Activated naive CD4-positive, alpha-beta T cell treated with anti-CD3 and anti-CD28 coated beads, Interleukin-2, amount 10 ng/mL, durations not matched to agents 7 days and 5 days (primary cell): ENCODE results near the gene GRK5.

Source experiments
- CTCF ChIA-PET: fragments of 350-600 bp; sonication (Branson Sonifier 250); formaldehyde crosslinking; loops from one replicate; lab custom pipeline; 2021; ENCODE audit warnings: antibody characterized with exemption; lab: Charles Lee
- DNase-seq: peaks from one replicate; pipeline ENCODE4 v3.0.0-alpha.2; 2020
- H3K27ac Mint-ChIP-seq: one replicate; pipeline ENCODE4 v1.8.0; 2021; ENCODE audit warnings: mild to moderate bottlenecking, moderate library complexity, mixed read lengths
- H3K27me3 Mint-ChIP-seq: one replicate; pipeline ENCODE4 v1.8.0; 2021; ENCODE audit warnings: mild to moderate bottlenecking, mixed read lengths
- H3K36me3 Mint-ChIP-seq: one replicate; pipeline ENCODE4 v1.8.0; 2021; ENCODE audit warnings: mixed read lengths
- H3K4me1 Mint-ChIP-seq: one replicate; pipeline ENCODE4 v1.8.0; 2021; ENCODE audit warnings: mixed read lengths
- H3K4me3 Mint-ChIP-seq: one replicate; pipeline ENCODE4 v1.8.0; 2021; ENCODE audit warnings: mild to moderate bottlenecking, moderate library complexity, mixed read lengths
- H3K9me3 Mint-ChIP-seq: one replicate; pipeline ENCODE4 v1.8.0; 2021; ENCODE audit warnings: mixed read lengths

The GRK5 gene

GRCh38 chr10:119207366-119207666 is at the start of gene GRK5:
GRK5 (plus strand) TSS chr10:119207571; CDS start chr10:119207918, 347 bp downstream.
- Mint-ChIP-seq H3K4me1 (peaks cover 49% of the 10 kb centered on the region), H3K27me3 (peaks cover 4% of the 10 kb centered on the region), H3K4me3 (peak within 1 kb of the TSS; percentile 93), H3K27ac (peak within 1 kb of the TSS; percentile 99), H3K36me3 (peaks cover 6% of the 10 kb centered on the region), H3K9me3 (no peaks in the 10 kb centered on the region)
- peak; percentile 96 for DNase-seq
- CTCF ChIA-PET: interaction anchor here (1.1 to 2.5 kb wide), 19 partner anchors 9 to 332 kb away, joined by 3 to 24 read pairs (median 6); no protein-coding TSS in a partner anchor

- CTCF ChIA-PET: no interaction called here
- Mint-ChIP-seq H3K9me3 (no peaks in the 10 kb centered on the region), H3K4me3 (no peak overlapping the region), H3K36me3 (peaks cover 33% of the 10 kb centered on the region), H3K27ac (no peak overlapping the region), H3K4me1 (peaks cover 23% of the 10 kb centered on the region), H3K27me3 (no peaks in the 10 kb centered on the region)
- DNase-seq: no peak
Observed at GRCh38 chr10:119159332-119159731, 48.0 kb upstream of the GRK5 start.

GRCh38 chr10:119161680-119162451 is 45.5 kb upstream of the GRK5 start:
- no peak for DNase-seq
- Mint-ChIP-seq H3K27ac (no peak overlapping the region), H3K27me3 (no peaks in the 10 kb centered on the region), H3K4me3 (no peak overlapping the region), H3K9me3 (no peaks in the 10 kb centered on the region), H3K4me1 (peaks cover 37% of the 10 kb centered on the region), H3K36me3 (peaks cover 24% of the 10 kb centered on the region)
- CTCF ChIA-PET: no interaction called here

GRCh38 chr10:119162452-119163092 is 44.8 kb upstream of the GRK5 start:
- DNase-seq: no peak
- Mint-ChIP-seq H3K4me1 (peaks cover 43% of the 10 kb centered on the region), H3K27me3 (no peaks in the 10 kb centered on the region), H3K4me3 (no peak overlapping the region), H3K9me3 (no peaks in the 10 kb centered on the region), H3K36me3 (peaks cover 29% of the 10 kb centered on the region), H3K27ac (no peak overlapping the region)
- CTCF ChIA-PET: no interaction called here

GRCh38 chr10:119165171-119166117 is 41.9 kb upstream of the GRK5 start, which contains the start of gene SFXN4:
SFXN4 (minus strand) TSS chr10:119165714; CDS start chr10:119165647, 67 bp downstream.
- peak; percentile 84 for DNase-seq
- H3K36me3 Mint-ChIP-seq: peaks cover 37% of the 10 kb centered on the region
- no peaks in the 10 kb centered on the region for H3K9me3 Mint-ChIP-seq
- CTCF ChIA-PET: interaction anchor here (0.8 to 1.2 kb wide), 3 partner anchors 21 to 34 kb away, joined by 3 to 4 read pairs (median 3); no protein-coding TSS in a partner anchor
- peaks cover 43% of the 10 kb centered on the region for H3K4me1 Mint-ChIP-seq
- no peaks in the 10 kb centered on the region for H3K27me3 Mint-ChIP-seq
- peak within 1 kb of the TSS; percentile 91 for H3K4me3 Mint-ChIP-seq
- H3K27ac Mint-ChIP-seq: peak within 1 kb of the TSS; percentile 98

GRCh38 chr10:119166118-119166500 is 41.3 kb upstream of the GRK5 start:
- Mint-ChIP-seq H3K27me3 (no peaks in the 10 kb centered on the region), H3K4me1 (peaks cover 43% of the 10 kb centered on the region), H3K9me3 (no peaks in the 10 kb centered on the region), H3K36me3 (peaks cover 36% of the 10 kb centered on the region), H3K27ac (peak overlapping the region; percentile 98), H3K4me3 (peak overlapping the region; percentile 91)
- CTCF ChIA-PET: no interaction called here
- no peak for DNase-seq

- Mint-ChIP-seq H3K27ac (peak overlapping the region; percentile 98), H3K4me1 (peaks cover 43% of the 10 kb centered on the region), H3K27me3 (no peaks in the 10 kb centered on the region), H3K36me3 (peaks cover 40% of the 10 kb centered on the region), H3K4me3 (peak overlapping the region; percentile 91), H3K9me3 (no peaks in the 10 kb centered on the region)
- DNase-seq: no peak
- CTCF ChIA-PET: interaction anchor here (2.0 kb wide), 1 partner anchor 32 kb away, joined by 7 read pairs; no protein-coding TSS in a partner anchor
Observed at GRCh38 chr10:119166564-119166963, 40.8 kb upstream of the GRK5 start.

- H3K36me3 Mint-ChIP-seq: peaks cover 41% of the 10 kb centered on the region
- CTCF ChIA-PET: interaction anchor here (2.0 kb wide), 1 partner anchor 32 kb away, joined by 7 read pairs; no protein-coding TSS in a partner anchor
Observed at GRCh38 chr10:119167041-119167440, 40.3 kb upstream of the GRK5 start.

GRCh38 chr10:119174109-119174508 is 33.3 kb upstream of the GRK5 start:
- no peak for DNase-seq
- CTCF ChIA-PET: interaction anchor here (0.7 kb wide), 1 partner anchor 485 kb away, joined by 3 read pairs; no protein-coding TSS in a partner anchor
- Mint-ChIP-seq H3K9me3 (no peaks in the 10 kb centered on the region), H3K4me3 (no peak overlapping the region), H3K27ac (no peak overlapping the region), H3K27me3 (no peaks in the 10 kb centered on the region), H3K4me1 (peaks cover 36% of the 10 kb centered on the region), H3K36me3 (peaks cover 42% of the 10 kb centered on the region)

More at GRCh38 chr10:119167041-119167440, 40.3 kb upstream of the GRK5 start:
- H3K4me3 Mint-ChIP-seq: peak overlapping the region; percentile 91
- H3K27ac Mint-ChIP-seq: peak overlapping the region; percentile 98
- DNase-seq: no peak
- H3K9me3 Mint-ChIP-seq: no peaks in the 10 kb centered on the region
- H3K27me3 Mint-ChIP-seq: no peaks in the 10 kb centered on the region
- peaks cover 42% of the 10 kb centered on the region for H3K4me1 Mint-ChIP-seq

GRCh38 chr10:119176166-119176565 is 31.2 kb upstream of the GRK5 start:
- no peaks in the 10 kb centered on the region for H3K27me3 Mint-ChIP-seq
- no peaks in the 10 kb centered on the region for H3K9me3 Mint-ChIP-seq
- H3K4me3 Mint-ChIP-seq: peak overlapping the region; percentile 90
- CTCF ChIA-PET: interaction anchor here (0.7 to 1.2 kb wide), 3 partner anchors 28 to 269 kb away, joined by 3 read pairs; no protein-coding TSS in a partner anchor
- H3K4me1 Mint-ChIP-seq: peaks cover 47% of the 10 kb centered on the region
- no peak for DNase-seq
- H3K36me3 Mint-ChIP-seq: peaks cover 30% of the 10 kb centered on the region
- H3K27ac Mint-ChIP-seq: no peak overlapping the region

- CTCF ChIA-PET: no interaction called here
- Mint-ChIP-seq H3K9me3 (no peaks in the 10 kb centered on the region), H3K27ac (peak overlapping the region; percentile 92), H3K4me1 (peaks cover 45% of the 10 kb centered on the region), H3K27me3 (no peaks in the 10 kb centered on the region), H3K4me3 (peak overlapping the region; percentile 90), H3K36me3 (peaks cover 17% of the 10 kb centered on the region)
- DNase-seq: peak; percentile 43
Observed at GRCh38 chr10:119177708-119178371, 29.5 kb upstream of the GRK5 start.

GRCh38 chr10:119178372-119179119 is 28.8 kb upstream of the GRK5 start, which contains the start of gene PRDX3:
PRDX3 (minus strand) TSS chr10:119178812; CDS start chr10:119178790, 22 bp downstream.
- Mint-ChIP-seq H3K36me3 (peaks cover 17% of the 10 kb centered on the region), H3K4me3 (peak within 1 kb of the TSS; percentile 90), H3K27me3 (peaks cover 1% of the 10 kb centered on the region), H3K27ac (peak within 1 kb of the TSS; percentile 92), H3K4me1 (peaks cover 45% of the 10 kb centered on the region), H3K9me3 (no peaks in the 10 kb centered on the region)
- CTCF ChIA-PET: interaction anchor here (1.2 to 2.3 kb wide), 3 partner anchors 11 to 68 kb away, joined by 3 to 13 read pairs (median 3); no protein-coding TSS in a partner anchor
- peak; percentile 95 for DNase-seq
